ENCODE results near the gene BFSP1. TPM values are rescaled to one million over a fixed set of nuclear protein-coding genes. Genes with fewer than 3 reads are reported as not detected.

BFSP1 gene
- total and polyA plus RNA-seq, 2 experiments from 2014 or later = 2.7 to 4.9 TPM

GRCh38 chr20:17460119-17460518 lies 71.1 kb downstream of the BFSP1 start (continued):
- TF ChIP-seq CTCF (conservative IDR thresholded peaks at IDR 0.05; ENCODE audit: low read depth in 2 of 2) (no peak), ZNF331 (CRISPR knock-in tag; IDR thresholded peaks at IDR 0.05; ENCODE audit: low read depth) (no peak), EZH2phosphoT487 (IDR thresholded peaks at IDR 0.05; ENCODE audit: unreplicated experiment) (no peak), JUNB (IDR thresholded peaks at IDR 0.05; ENCODE audit: unreplicated experiment) (no peak)

GRCh38 chr20:17457588-17458190 lies 73.5 kb downstream of the BFSP1 start:
- Histone ChIP-seq H3K79me2 (replicated peaks; ENCODE audit: insufficient read depth) (no peaks in the 10 kb centered on the region), H3K4me1 (ENCODE audit: insufficient read depth) (no peaks in the 10 kb centered on the region), H3K9me2 (ENCODE audit: insufficient read depth) (peaks cover 5% of the 10 kb centered on the region; the same call in 1 of the 2 replicates), H3K4me3 (no peak overlapping the region), H3K36me3 (ENCODE audit: insufficient read depth) (no peaks in the 10 kb centered on the region), H3K27me3 (ENCODE audit: insufficient read depth) (no peaks in the 10 kb centered on the region), H3K4me2 (no peak overlapping the region), H4K20me1 (replicated peaks; ENCODE audit: insufficient read depth) (no peaks in the 10 kb centered on the region), H3F3A (replicated peaks; ENCODE audit: low read depth) (no peaks in the 10 kb centered on the region), H2AFZ (no peak overlapping the region), H3K27ac (ENCODE audit: low read depth) (no peak overlapping the region)
- no peak for DNase-seq (ENCODE audit: low spot score)
- no peak overlapping the region for H3K27ac Mint-ChIP-seq
- no peaks in the 10 kb centered on the region for H3K27me3 Mint-ChIP-seq (ENCODE audit: insufficient read depth, low read depth, poor library complexity)
- H3K9me3 Mint-ChIP-seq = no peaks in the 10 kb centered on the region
- no peaks in the 10 kb centered on the region for H3K4me1 Mint-ChIP-seq
- no peaks in the 10 kb centered on the region for H3K36me3 Mint-ChIP-seq (ENCODE audit: low read depth)
- no peak for ATAC-seq
- H3K4me3 Mint-ChIP-seq = no peak overlapping the region
- TF ChIP-seq ZNF114 (CRISPR knock-in tag; IDR thresholded peaks at IDR 0.05) = no peak
- TF ChIP-seq JUNB (IDR thresholded peaks at IDR 0.05; ENCODE audit: unreplicated experiment) = no peak
- TF ChIP-seq CREB1 (CRISPR knock-in tag; IDR thresholded peaks at IDR 0.05; ENCODE audit: low read depth) = no peak
- TF ChIP-seq STAT1 (IDR thresholded peaks at IDR 0.05; ENCODE audit: unreplicated experiment) = no peak
- no peak for TF ChIP-seq NANOG (IDR thresholded peaks at IDR 0.05; ENCODE audit: borderline replicate concordance)
- no peak for TF ChIP-seq ZNF462 (CRISPR knock-in tag; IDR thresholded peaks at IDR 0.05)
- no peak for TF ChIP-seq EZH2 (IDR thresholded peaks at IDR 0.05; ENCODE audit: low read depth, unreplicated experiment)
- TF ChIP-seq EZH2phosphoT487 (IDR thresholded peaks at IDR 0.05; ENCODE audit: unreplicated experiment) = no peak
- TF ChIP-seq REST (IDR thresholded peaks at IDR 0.05; ENCODE audit: unreplicated experiment) = no peak
- no peak for TF ChIP-seq CTCF (conservative IDR thresholded peaks at IDR 0.05; ENCODE audit: low read depth in 2 of 2)
